ENCODE results near the gene KRTAP1-1. TPM values are rescaled to one million over a fixed set of nuclear protein-coding genes. Genes with fewer than 3 reads are reported as not detected.
A peak's percentile ranks its signal among the peaks of the same experiment; 100 is the strongest.
"Not testable (repeated sequence)": the region's sequence is repeated elsewhere in the genome, so short reads cannot be mapped to it uniquely, and the experiment has no call there.

KRTAP1-1 gene
- total RNA-seq, 1 experiment from 2014 or later = not detected

GRCh38 chr17:41063449-41063848 lies 22.2 kb upstream of the KRTAP1-1 start:
- Mint-ChIP-seq H3K36me3 (ENCODE audit: insufficient read depth, unreplicated experiment) (peaks cover 12% of the 10 kb centered on the region), H3K27me3 (ENCODE audit: insufficient read depth, unreplicated experiment) (no peaks in the 10 kb centered on the region), H3K9me3 (ENCODE audit: unreplicated experiment) (peaks cover 23% of the 10 kb centered on the region), H3K4me3 (ENCODE audit: unreplicated experiment) (no peak overlapping the region), H3K27ac (ENCODE audit: unreplicated experiment) (peak overlapping the region; percentile 28), H3K4me1 (ENCODE audit: low read depth, unreplicated experiment) (peaks cover 42% of the 10 kb centered on the region)
- no TSS peak for BruUV-seq (replicated peaks)
- CTCF ChIA-PET = no interaction called here
- Histone ChIP-seq H3K9me3 (peaks cover 5% of the 10 kb centered on the region; the same call in 1 of the 2 replicates), H3K27me3 (replicated peaks; ENCODE audit: control insufficient read depth, insufficient read depth, low read length) (no peaks in the 10 kb centered on the region), H3K4me3 (ENCODE audit: low read depth, low read length) (no peak overlapping the region), H3K4me1 (peaks cover 39% of the 10 kb centered on the region), H3K36me3 (ENCODE audit: control insufficient read depth, insufficient read depth, low read length) (no peaks in the 10 kb centered on the region)
- POLR2A ChIA-PET = no interaction called here
- TF ChIP-seq CTCF (IDR thresholded peaks at IDR 0.05; ENCODE audit: insufficient read depth in 1 of 2, low read depth in 1 of 2, low read length in 1 of 2, severe bottlenecking in 1 of 2, unreplicated experiment in 1 of 2) = no peak
- intact Hi-C loops (cut with micrococcal nuclease; ENCODE audit: unreplicated experiment) = loop anchor here (10.0 kb wide), 2 partner anchors 221 to 261 kb away; no protein-coding TSS in a partner anchor
- DNase-seq = no peak

GRCh38 chr17:41061964-41062363 lies 20.7 kb upstream of the KRTAP1-1 start:
- no TSS peak for BruUV-seq (replicated peaks)
- peak overlapping the region; percentile 68 for H3K27ac Mint-ChIP-seq (ENCODE audit: unreplicated experiment)
- POLR2A ChIA-PET = no interaction called here

GRCh38 chr17:41060052-41060604 lies 18.9 kb upstream of the KRTAP1-1 start, which contains the start of gene KRTAP2-3:
KRTAP2-3 (minus strand) TSS chr17:41060114; CDS start chr17:41060050, 64 bp downstream.
- Histone ChIP-seq H3K36me3 (ENCODE audit: control insufficient read depth, insufficient read depth, low read length) (no peaks in the 10 kb centered on the region), H3K4me3 (ENCODE audit: low read depth, low read length) (peak within 1 kb of the TSS; percentile 22; the same call in 1 of the 2 replicates), H3K27me3 (replicated peaks; ENCODE audit: control insufficient read depth, insufficient read depth, low read length) (no peaks in the 10 kb centered on the region), H3K9me3 (peaks cover 5% of the 10 kb centered on the region; the same call in 1 of the 2 replicates), H3K4me1 (peaks cover 49% of the 10 kb centered on the region)
- no TSS peak for BruUV-seq (replicated peaks)
- POLR2A ChIA-PET = interaction anchor here (1.1 to 1.9 kb wide), 2 partner anchors 11 to 51 kb away, joined by 8 to 10 read pairs; partner anchors contain the start of gene KRTAP3-1
- peaks cover 45% of the 10 kb centered on the region for H3K4me1 Mint-ChIP-seq (ENCODE audit: low read depth, unreplicated experiment)
- DNase-seq = peak in 1 of 2 experiments; percentile 24
- CTCF ChIA-PET = interaction anchor here (1.0 kb wide), 2 partner anchors 11 to 256 kb away, joined by 3 to 4 read pairs; no protein-coding TSS in a partner anchor
- H3K27ac Mint-ChIP-seq (ENCODE audit: unreplicated experiment) = peak within 1 kb of the TSS; percentile 76
- peaks cover 13% of the 10 kb centered on the region for H3K36me3 Mint-ChIP-seq (ENCODE audit: insufficient read depth, unreplicated experiment)
- peak within 1 kb of the TSS; percentile 68 for H3K4me3 Mint-ChIP-seq (ENCODE audit: unreplicated experiment)
- H3K9me3 Mint-ChIP-seq (ENCODE audit: unreplicated experiment) = peaks cover 14% of the 10 kb centered on the region
- H3K27me3 Mint-ChIP-seq (ENCODE audit: insufficient read depth, unreplicated experiment) = no peaks in the 10 kb centered on the region
- TF ChIP-seq CTCF (IDR thresholded peaks at IDR 0.05; ENCODE audit: insufficient read depth in 1 of 2, low read depth in 1 of 2, low read length in 1 of 2, severe bottlenecking in 1 of 2, unreplicated experiment in 1 of 2) = no peak
- intact Hi-C loops (cut with micrococcal nuclease; ENCODE audit: unreplicated experiment) = loop anchor here (10.0 kb wide), 2 partner anchors 225 to 265 kb away; no protein-coding TSS in a partner anchor

More at GRCh38 chr17:41061964-41062363, 20.7 kb upstream of the KRTAP1-1 start:
- peaks cover 5% of the 10 kb centered on the region; the same call in 1 of the 2 replicates for H3K9me3 ChIP-seq
- Mint-ChIP-seq H3K4me1 (ENCODE audit: low read depth, unreplicated experiment) (peaks cover 45% of the 10 kb centered on the region), H3K4me3 (ENCODE audit: unreplicated experiment) (no peak overlapping the region), H3K9me3 (ENCODE audit: unreplicated experiment) (peaks cover 23% of the 10 kb centered on the region), H3K36me3 (ENCODE audit: insufficient read depth, unreplicated experiment) (peaks cover 13% of the 10 kb centered on the region), H3K27me3 (ENCODE audit: insufficient read depth, unreplicated experiment) (no peaks in the 10 kb centered on the region)
- TF ChIP-seq CTCF (IDR thresholded peaks at IDR 0.05; ENCODE audit: insufficient read depth in 1 of 2, low read depth in 1 of 2, low read length in 1 of 2, severe bottlenecking in 1 of 2, unreplicated experiment in 1 of 2) = no peak
- no peak for DNase-seq
- CTCF ChIA-PET = no interaction called here
- intact Hi-C loops (cut with micrococcal nuclease; ENCODE audit: unreplicated experiment) = loop anchor here (10.0 kb wide), 2 partner anchors 223 to 263 kb away; no protein-coding TSS in a partner anchor
- no peak overlapping the region for H3K4me3 ChIP-seq (ENCODE audit: low read depth, low read length)
- peaks cover 49% of the 10 kb centered on the region for H3K4me1 ChIP-seq
- H3K36me3 ChIP-seq (ENCODE audit: control insufficient read depth, insufficient read depth, low read length) = no peaks in the 10 kb centered on the region
- H3K27me3 ChIP-seq (replicated peaks; ENCODE audit: control insufficient read depth, insufficient read depth, low read length) = no peaks in the 10 kb centered on the region

- TSS peak; percentile 91 for BruUV-seq (replicated peaks)
- CTCF ChIA-PET = interaction anchor here (0.6 to 1.4 kb wide), 7 partner anchors 10 to 489 kb away, joined by 3 to 8 read pairs (median 3); no protein-coding TSS in a partner anchor
Observed at GRCh38 chr17:41059276-41060051, 18.2 kb upstream of the KRTAP1-1 start.

More at GRCh38 chr17:41059276-41060051, 18.2 kb upstream of the KRTAP1-1 start:
- Histone ChIP-seq H3K4me1 (peaks cover 49% of the 10 kb centered on the region), H3K4me3 (ENCODE audit: low read depth, low read length) (peak overlapping the region; percentile 22; the same call in 1 of the 2 replicates)
- not testable (repeated sequence) for H3K36me3 ChIP-seq (ENCODE audit: control insufficient read depth, insufficient read depth, low read length); H3K27me3 ChIP-seq (replicated peaks; ENCODE audit: control insufficient read depth, insufficient read depth, low read length); H3K27me3 Mint-ChIP-seq (ENCODE audit: insufficient read depth, unreplicated experiment); H3K9me3 ChIP-seq
- DNase-seq = peak; percentile 79 to 86
- intact Hi-C loops (cut with micrococcal nuclease; ENCODE audit: unreplicated experiment) = loop anchor here (1.0 to 10.0 kb wide), 5 partner anchors 50 to 265 kb away; partner anchors contain the start of gene KRTAP3-1
- Mint-ChIP-seq H3K27ac (ENCODE audit: unreplicated experiment) (peak overlapping the region; percentile 76), H3K4me1 (ENCODE audit: low read depth, unreplicated experiment) (peaks cover 46% of the 10 kb centered on the region), H3K9me3 (ENCODE audit: unreplicated experiment) (peaks cover 13% of the 10 kb centered on the region), H3K4me3 (ENCODE audit: unreplicated experiment) (peak overlapping the region; percentile 68), H3K36me3 (ENCODE audit: insufficient read depth, unreplicated experiment) (peaks cover 13% of the 10 kb centered on the region)
- POLR2A ChIA-PET = interaction anchor here (0.6 to 1.9 kb wide), 7 partner anchors 11 to 203 kb away, joined by 4 to 10 read pairs (median 5); partner anchors contain the start of genes KRTAP3-1 and KRTAP4-1

Measured in Caco-2 (cell line).